Neural progenitor cell (in vitro differentiated cells): ENCODE data around the gene TRIM15.
A peak's percentile ranks its signal among the peaks of the same experiment; 100 is the strongest.

Experiments used
- CTCF ChIP-seq: fragments of 200-600 bp; sonication (generic); IDR thresholded peaks from 2 replicates; pipeline ENCODE4 v1.5.1; 2017; ENCODE audit warnings: antibody characterized with exemption, mild to moderate bottlenecking
- EZH2 ChIP-seq: fragments of 200-600 bp; sonication (generic); IDR thresholded peaks from 2 replicates; pipeline ENCODE4 v1.6.1; 2017; ENCODE audit warnings: antibody characterized with exemption, mild to moderate bottlenecking, moderate library complexity

GRCh38 chr6:30169658-30170614, 6.6 kb downstream of the TRIM15 start:
- peak; percentile 74 for TF ChIP-seq CTCF
- TF ChIP-seq EZH2 = no peak
